ENCODE measurements around the gene FABP2. TPM values are rescaled to one million over a fixed set of nuclear protein-coding genes. Genes with fewer than 3 reads are reported as not detected.
"Not testable (repeated sequence)": the region's sequence is repeated elsewhere in the genome, so short reads cannot be mapped to it uniquely, and the experiment has no call there.

FABP2 gene
- not detected in 2 replicates for polyA plus RNA-seq (2011; rRNA removed)
- polyA minus RNA-seq (2011; rRNA and poly(A)+ RNA removed): not detected in 2 replicates

GRCh38 chr4:119321921-119322687, at the start of gene FABP2:
Gene FABP2, minus strand, starts transcription at chr4:119322138. Its CDS starts 36 bp downstream, at chr4:119322102.
- Histone ChIP-seq H3K4me3 (ENCODE audit: low read depth, low read length) (no peak within 1 kb of the TSS), H3K9me3 (ENCODE audit: control insufficient read depth, insufficient read depth, low read length) (no peaks in the 10 kb centered on the region), H3K27ac (ENCODE audit: low read depth, low read length) (no peak within 1 kb of the TSS), H3K27me3 (ENCODE audit: control insufficient read depth, insufficient read depth, low read length) (peaks cover 4% of the 10 kb centered on the region)
- ChIA-PET CTCF (no interaction called here), POLR2A (no interaction called here)
- no peak for TF ChIP-seq CTCF (IDR thresholded peaks at IDR 0.05; ENCODE audit: low read depth, low read length)
- no peak for DNase-seq (ENCODE audit: low read depth, low spot score)

- H3K27ac ChIP-seq (ENCODE audit: low read depth, low read length); H3K4me3 ChIP-seq (ENCODE audit: low read depth, low read length); CTCF ChIA-PET; H3K27me3 ChIP-seq (ENCODE audit: control insufficient read depth, insufficient read depth, low read length); POLR2A ChIA-PET; H3K9me3 ChIP-seq (ENCODE audit: control insufficient read depth, insufficient read depth, low read length); DNase-seq (ENCODE audit: low read depth, low spot score): not testable (repeated sequence)
Observed at GRCh38 chr4:119370951-119371683, 49.2 kb upstream of the FABP2 start.

- DNase-seq (ENCODE audit: low read depth, low spot score); H3K27me3 ChIP-seq (ENCODE audit: control insufficient read depth, insufficient read depth, low read length); H3K9me3 ChIP-seq (ENCODE audit: control insufficient read depth, insufficient read depth, low read length); CTCF ChIA-PET; H3K27ac ChIP-seq (ENCODE audit: low read depth, low read length); H3K4me3 ChIP-seq (ENCODE audit: low read depth, low read length); POLR2A ChIA-PET: not testable (repeated sequence)
Observed at GRCh38 chr4:119370392-119370791, 48.5 kb upstream of the FABP2 start.

- CTCF ChIA-PET; H3K4me3 ChIP-seq (ENCODE audit: low read depth, low read length); H3K27ac ChIP-seq (ENCODE audit: low read depth, low read length); H3K27me3 ChIP-seq (ENCODE audit: control insufficient read depth, insufficient read depth, low read length); DNase-seq (ENCODE audit: low read depth, low spot score); POLR2A ChIA-PET; H3K9me3 ChIP-seq (ENCODE audit: control insufficient read depth, insufficient read depth, low read length): not testable (repeated sequence)
Observed at GRCh38 chr4:119366802-119367201, 44.9 kb upstream of the FABP2 start.

- CTCF ChIA-PET; DNase-seq (ENCODE audit: low read depth, low spot score); H3K27me3 ChIP-seq (ENCODE audit: control insufficient read depth, insufficient read depth, low read length); H3K4me3 ChIP-seq (ENCODE audit: low read depth, low read length); H3K9me3 ChIP-seq (ENCODE audit: control insufficient read depth, insufficient read depth, low read length); POLR2A ChIA-PET; H3K27ac ChIP-seq (ENCODE audit: low read depth, low read length): not testable (repeated sequence)
Observed at GRCh38 chr4:119364203-119364602, 42.3 kb upstream of the FABP2 start.

- H3K27me3 ChIP-seq (ENCODE audit: control insufficient read depth, insufficient read depth, low read length); H3K27ac ChIP-seq (ENCODE audit: low read depth, low read length); CTCF ChIA-PET; H3K4me3 ChIP-seq (ENCODE audit: low read depth, low read length); DNase-seq (ENCODE audit: low read depth, low spot score); H3K9me3 ChIP-seq (ENCODE audit: control insufficient read depth, insufficient read depth, low read length); POLR2A ChIA-PET: not testable (repeated sequence)
Observed at GRCh38 chr4:119363372-119363771, 41.4 kb upstream of the FABP2 start.

- POLR2A ChIA-PET: not testable (repeated sequence)
Observed at GRCh38 chr4:119362413-119362812, 40.5 kb upstream of the FABP2 start.

GRCh38 chr4:119359873-119360272, 37.9 kb upstream of the FABP2 start:
- H3K27ac ChIP-seq (ENCODE audit: low read depth, low read length); H3K9me3 ChIP-seq (ENCODE audit: control insufficient read depth, insufficient read depth, low read length); H3K27me3 ChIP-seq (ENCODE audit: control insufficient read depth, insufficient read depth, low read length); H3K4me3 ChIP-seq (ENCODE audit: low read depth, low read length); DNase-seq (ENCODE audit: low read depth, low spot score); POLR2A ChIA-PET; CTCF ChIA-PET: not testable (repeated sequence)

More at GRCh38 chr4:119362413-119362812, 40.5 kb upstream of the FABP2 start:
- H3K4me3 ChIP-seq (ENCODE audit: low read depth, low read length); CTCF ChIA-PET; H3K9me3 ChIP-seq (ENCODE audit: control insufficient read depth, insufficient read depth, low read length); DNase-seq (ENCODE audit: low read depth, low spot score); H3K27me3 ChIP-seq (ENCODE audit: control insufficient read depth, insufficient read depth, low read length); H3K27ac ChIP-seq (ENCODE audit: low read depth, low read length): not testable (repeated sequence)

- POLR2A ChIA-PET; DNase-seq (ENCODE audit: low read depth, low spot score); H3K27me3 ChIP-seq (ENCODE audit: control insufficient read depth, insufficient read depth, low read length): not testable (repeated sequence)
Observed at GRCh38 chr4:119356796-119357195, 34.9 kb upstream of the FABP2 start.

GRCh38 chr4:119356041-119356440, 34.1 kb upstream of the FABP2 start:
- H3K4me3 ChIP-seq (ENCODE audit: low read depth, low read length); POLR2A ChIA-PET; H3K9me3 ChIP-seq (ENCODE audit: control insufficient read depth, insufficient read depth, low read length); H3K27me3 ChIP-seq (ENCODE audit: control insufficient read depth, insufficient read depth, low read length); CTCF ChIA-PET; H3K27ac ChIP-seq (ENCODE audit: low read depth, low read length); DNase-seq (ENCODE audit: low read depth, low spot score): not testable (repeated sequence)

More at GRCh38 chr4:119356796-119357195, 34.9 kb upstream of the FABP2 start:
- H3K27ac ChIP-seq (ENCODE audit: low read depth, low read length); H3K9me3 ChIP-seq (ENCODE audit: control insufficient read depth, insufficient read depth, low read length); CTCF ChIA-PET; H3K4me3 ChIP-seq (ENCODE audit: low read depth, low read length): not testable (repeated sequence)

GRCh38 chr4:119353364-119353763, 31.4 kb upstream of the FABP2 start:
- H3K9me3 ChIP-seq (ENCODE audit: control insufficient read depth, insufficient read depth, low read length); H3K27ac ChIP-seq (ENCODE audit: low read depth, low read length); H3K4me3 ChIP-seq (ENCODE audit: low read depth, low read length); H3K27me3 ChIP-seq (ENCODE audit: control insufficient read depth, insufficient read depth, low read length); DNase-seq (ENCODE audit: low read depth, low spot score); POLR2A ChIA-PET: not testable (repeated sequence)
- CTCF ChIA-PET: interaction anchor here (0.6 kb wide), 1 partner anchor 12 kb away, joined by 3 read pairs; no protein-coding TSS in a partner anchor

All from AG04450 (cell line).